GM19467 (cell line): ENCODE results near the gene ZNF296.
A peak's percentile ranks its signal among the peaks of the same experiment; 100 is the strongest.

ENCODE experiments used
- ATAC-seq: cut with Tn5 transposase; IDR thresholded peaks from one replicate; pipeline ENCODE4 v1.9.1; 2021; ENCODE audit warnings: mild to moderate bottlenecking, moderate library complexity; ENCODE audit not compliant: unreplicated experiment

ZNF296 gene

DNA sequence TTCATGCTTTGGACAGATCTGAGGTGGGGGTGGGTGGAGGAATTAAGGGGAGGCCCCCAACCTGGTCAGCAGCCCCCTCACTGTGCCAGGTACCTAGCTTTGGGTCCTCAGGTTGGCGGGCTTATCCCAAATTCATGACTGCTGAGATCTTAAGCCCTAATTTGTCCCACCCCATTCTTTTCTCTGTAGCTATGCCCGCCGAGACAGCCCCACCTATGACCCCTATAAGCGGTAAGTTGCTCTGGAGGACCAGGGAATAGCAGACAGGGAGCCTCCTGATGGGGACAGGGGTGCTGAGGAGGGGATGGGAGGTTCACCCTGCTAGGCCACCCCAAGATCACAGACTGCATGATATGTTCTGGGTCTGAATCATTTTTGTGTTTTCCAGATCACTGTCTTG is 14.3 kb downstream of the ZNF296 start:
- no peak for ATAC-seq

DNA sequence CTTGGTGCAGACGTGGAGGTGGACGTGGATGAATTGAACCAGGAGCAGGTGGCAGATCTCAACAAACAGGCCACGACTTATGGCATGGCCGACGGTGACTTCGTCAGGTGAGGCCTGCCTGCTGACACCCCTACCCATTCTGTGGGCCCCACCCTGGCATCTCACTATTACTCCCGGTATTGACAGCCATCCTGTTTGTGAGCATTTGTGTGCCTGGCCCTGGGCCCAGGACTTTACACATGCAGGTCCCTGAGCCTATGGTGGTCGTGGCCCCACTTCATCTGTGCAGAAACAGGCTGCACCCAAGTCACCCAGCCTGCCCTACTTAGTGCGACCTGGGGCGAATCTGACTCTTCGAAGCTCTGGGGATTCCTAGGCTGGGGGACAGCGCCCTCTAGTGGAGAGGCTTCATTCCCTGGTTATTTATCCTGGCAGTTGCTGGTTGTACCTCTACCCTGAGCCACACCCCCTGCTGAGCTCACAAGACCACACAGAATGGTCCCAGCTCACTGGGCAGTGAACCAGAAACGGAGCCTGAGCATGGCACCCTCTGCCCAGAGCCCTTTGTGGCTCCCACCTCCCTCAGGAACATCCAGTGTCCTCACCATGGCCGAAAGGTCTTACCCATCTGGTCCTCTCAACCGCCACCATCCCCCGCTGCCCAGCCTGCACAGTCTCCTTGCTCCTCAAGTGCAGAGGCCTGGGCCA is 16.9 kb downstream of the ZNF296 start:
- no peak for ATAC-seq

DNA sequence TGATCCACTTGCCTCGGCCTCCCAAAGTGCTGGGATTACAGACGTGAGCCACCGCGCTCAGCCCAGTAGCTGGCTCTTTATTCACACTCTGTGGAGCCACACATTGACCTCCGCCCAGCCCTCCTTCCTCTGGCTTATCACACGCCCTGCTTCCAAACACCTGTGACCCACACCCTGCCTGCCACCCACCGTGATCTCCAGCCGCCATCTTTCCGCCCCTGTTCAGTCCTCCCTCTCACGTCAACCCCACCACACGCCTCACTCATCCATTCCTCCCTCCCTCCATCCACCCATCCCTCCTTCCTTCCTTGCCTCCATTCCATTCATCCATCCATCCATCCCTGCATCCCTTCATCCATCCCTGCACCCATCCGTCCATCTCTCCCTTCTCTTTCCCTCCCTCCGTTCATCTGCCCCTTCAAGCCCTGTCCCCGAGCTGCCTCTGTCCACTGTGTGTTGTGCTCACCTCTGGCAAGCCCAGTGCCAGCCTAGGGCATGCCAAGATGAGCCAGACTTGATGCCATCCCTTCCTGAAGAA is 17.6 kb downstream of the ZNF296 start:
- no peak for ATAC-seq

DNA sequence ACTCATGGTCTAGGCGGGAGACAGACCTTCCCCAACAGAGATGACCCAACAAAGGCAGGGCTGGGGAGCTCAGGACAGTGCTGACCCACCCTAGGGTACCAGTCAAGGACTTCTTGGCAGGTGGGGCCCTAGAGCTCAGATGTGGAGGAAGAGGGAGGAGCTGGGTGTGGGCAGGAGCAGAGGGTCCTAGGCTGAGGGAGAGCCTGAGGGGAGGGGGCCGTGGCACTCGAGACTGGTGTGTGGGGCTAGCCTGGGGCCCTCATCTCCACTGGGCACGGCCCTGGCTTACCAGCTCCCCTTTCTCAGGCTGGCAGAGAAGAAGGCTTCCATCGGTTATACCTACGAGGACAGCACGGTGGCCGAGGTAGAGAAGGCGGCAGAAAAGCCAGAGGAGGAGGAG is 18.8 kb downstream of the ZNF296 start:
- no peak for ATAC-seq

DNA sequence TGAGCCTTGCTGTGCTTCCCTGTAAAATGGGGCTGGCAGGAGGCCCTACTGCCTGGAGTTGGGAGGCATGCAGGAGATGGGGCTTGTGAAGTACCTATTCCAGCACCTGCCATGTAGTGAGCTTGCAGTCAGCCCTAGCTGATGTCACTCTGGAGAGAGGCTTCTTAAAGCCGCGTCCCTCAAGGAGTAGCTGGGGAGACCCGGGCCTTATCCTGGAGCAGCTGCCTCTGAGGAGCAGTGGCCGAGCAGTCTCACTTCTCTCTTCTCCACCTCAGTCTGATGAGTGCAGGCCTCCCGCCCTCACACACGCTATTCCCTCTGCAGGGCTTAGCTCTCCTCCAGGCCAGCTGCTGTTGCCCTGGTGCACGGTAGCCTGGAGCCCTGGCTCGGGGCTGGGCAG is 19.4 kb downstream of the ZNF296 start:
- ATAC-seq, result no peak

DNA sequence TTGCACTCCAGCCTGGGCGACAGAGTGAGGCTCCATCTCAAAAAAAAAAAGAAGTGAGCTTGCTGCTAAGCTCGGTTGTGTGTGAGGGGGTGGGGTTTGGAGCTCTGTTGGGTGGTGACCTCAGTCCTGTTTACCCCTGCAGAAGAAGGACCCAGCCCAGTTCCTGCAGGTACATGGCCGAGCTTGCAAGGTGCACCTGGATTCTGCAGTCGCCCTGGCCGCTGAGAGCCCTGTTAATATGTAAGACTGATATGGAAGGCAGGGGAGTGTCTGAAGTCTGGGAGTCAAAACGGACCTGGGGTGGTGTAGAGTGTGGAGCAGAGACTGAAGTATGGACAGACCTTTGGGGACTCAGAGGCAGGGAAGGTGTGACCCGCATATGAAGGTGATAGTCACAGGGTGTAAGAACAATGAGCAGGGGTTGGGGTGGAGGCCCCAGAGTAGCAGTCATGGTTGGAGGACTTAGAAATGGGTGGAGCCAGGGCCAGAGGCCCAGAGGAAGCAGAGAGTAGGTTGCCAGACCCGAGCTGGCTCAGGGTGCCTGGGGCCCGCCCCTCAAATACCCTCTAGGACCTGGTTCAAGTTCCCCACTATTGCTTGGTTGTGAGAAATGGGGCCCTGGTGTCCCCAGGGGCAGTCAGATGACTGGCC is 24.2 kb downstream of the ZNF296 start:
- no peak for ATAC-seq

DNA sequence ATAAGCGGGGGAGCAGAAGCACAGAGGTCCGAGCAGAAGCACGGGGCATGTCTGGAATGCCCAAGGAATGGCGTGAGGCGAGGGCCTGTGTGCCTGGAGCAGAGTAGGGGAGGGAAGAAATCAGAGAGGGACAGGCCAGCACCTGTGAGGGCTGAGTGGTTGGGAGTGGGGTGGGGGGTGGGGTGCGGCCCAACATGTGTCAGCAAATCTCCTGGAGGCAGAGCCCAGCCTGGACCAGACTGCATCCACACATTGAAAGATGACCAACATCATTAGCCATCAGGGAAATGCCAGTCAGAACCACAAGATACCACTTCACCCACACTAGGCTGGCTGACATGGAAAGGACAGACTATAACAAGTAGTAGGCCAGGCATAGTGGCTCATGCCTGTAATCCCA is 26.2 kb downstream of the ZNF296 start:
- ATAC-seq, result no peak

DNA sequence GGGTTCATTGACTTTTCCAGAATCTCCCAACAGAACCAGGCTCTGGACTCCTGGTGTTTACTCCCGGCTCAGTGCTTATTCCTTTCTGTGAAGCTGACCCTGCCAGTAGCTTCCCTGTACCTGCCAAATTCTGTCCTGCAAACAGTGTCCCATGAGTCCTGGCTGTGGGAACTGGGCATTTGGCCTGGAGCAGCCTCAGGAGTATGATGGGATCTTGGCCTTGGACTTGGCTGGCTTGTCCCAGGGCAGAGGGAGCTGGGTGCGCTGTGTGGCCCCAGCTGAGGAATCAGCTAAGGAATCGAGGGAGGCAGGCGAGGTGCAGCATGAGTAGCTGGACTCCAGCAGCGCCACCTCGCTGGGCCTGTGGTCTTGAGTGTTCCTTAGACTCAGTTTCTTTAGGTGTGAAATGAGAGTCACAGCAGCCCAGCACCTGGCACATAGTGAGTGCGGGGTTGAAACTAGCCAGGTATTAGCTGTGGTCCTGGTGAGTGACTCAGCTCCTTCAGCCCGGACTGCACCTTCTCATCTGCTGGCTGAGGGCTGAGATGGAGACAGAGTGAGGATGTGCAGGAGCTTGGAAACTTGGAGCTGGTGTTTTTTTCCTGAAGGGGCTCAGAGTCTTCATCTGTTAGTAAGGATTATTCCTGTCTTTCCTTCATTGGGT is 27.1 kb downstream of the ZNF296 start:
- no peak for ATAC-seq

DNA sequence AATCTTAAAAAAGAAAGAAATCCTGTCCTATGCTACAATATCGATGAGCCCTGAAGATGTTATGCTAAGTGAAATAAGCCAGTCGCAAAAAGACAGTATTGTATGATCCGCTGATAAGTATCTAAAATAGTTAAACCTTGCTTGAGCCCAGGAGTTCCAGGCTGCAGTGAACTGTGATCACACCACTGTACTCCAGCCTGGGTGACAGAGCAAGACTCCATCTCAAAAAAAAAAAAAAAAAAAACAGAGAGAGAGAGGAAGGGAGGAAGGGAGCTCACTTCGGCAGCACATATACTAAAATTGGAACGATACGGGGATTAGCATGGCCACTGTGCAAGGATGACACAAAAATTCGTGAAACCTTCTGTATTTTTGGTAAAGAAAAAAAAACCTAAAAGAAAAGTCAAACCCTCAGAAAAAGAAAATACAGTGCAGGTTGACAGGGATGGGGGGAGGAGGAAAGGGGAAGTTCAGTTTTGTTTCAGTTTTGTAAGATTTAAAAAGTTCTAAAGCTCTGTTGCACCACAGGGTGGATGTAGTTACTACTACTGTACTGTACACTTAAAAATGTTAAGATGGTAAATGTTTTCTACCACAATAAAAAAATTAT is 29.0 kb downstream of the ZNF296 start:
- ATAC-seq, result peak; percentile 49

DNA sequence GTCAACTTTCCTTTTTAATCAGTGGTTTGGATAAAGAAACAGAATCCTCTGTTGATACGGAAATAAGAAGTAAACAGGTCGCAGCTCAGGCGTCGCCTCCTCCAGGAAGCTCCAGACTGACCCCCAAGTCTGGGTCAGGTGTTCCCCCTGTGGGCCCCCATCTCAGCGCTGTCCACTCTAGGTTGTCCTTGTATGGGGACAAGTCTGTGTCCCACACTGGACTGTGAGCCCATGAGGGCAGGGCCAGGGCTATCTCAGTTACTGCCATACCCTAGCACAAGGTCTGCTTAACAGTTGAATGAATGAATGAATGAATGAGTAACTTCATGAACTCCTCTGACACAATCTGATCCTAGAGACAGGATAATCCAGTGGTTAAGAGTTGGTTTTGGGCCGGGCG is 29.9 kb downstream of the ZNF296 start:
- ATAC-seq, result no peak

DNA sequence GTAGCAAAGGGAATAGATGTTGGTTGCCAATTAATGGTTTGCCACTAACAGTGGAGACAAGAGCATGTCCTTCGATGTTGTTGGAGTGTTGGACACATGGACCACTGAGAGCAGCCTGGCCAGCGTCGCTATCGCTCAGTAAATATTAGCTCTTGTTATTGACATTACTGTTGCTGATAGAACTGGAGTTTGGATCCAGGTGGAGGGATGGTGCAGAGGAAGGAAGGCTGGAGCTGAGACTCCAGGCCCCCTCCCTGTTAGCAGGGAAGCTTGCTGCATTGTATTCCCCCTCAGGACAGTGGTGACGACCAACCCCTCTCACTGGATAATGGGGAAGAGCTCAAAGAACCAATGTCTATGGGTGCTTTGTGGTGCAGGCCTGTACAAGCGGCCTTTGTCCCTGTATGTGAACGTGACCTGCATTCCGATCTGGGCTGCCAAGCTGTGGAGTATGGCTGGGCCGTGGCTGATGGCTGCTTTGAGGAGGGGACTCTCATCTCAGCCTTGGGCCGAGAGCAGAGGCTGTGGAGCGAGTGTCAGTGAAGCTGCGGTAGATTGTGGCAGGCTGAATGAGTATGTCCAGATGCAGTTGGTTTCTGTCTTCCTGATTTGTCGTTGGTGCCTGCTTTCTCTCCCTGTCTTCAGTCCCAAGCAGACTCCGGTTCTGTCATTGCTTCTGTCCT is 30.5 kb downstream of the ZNF296 start:
- no peak for ATAC-seq

DNA sequence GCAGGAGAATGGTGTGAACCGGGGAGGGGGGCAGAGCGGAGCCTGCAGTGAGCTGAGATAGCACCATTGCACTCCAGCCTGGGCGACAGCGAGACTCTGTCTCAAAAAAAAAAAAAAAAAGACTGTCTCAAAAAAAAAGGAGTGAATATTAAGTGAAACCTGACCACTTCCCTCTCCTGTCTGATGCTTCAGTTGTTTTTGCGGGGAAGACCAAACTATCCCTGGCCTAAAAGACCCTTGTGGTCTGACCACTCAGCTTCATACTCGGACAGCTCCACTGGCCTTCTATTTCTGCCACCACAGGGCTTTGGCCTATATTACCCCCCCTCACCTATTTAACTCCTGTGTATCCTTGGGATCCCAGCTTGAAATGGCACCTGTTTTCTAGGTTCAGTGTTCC is 35.2 kb downstream of the ZNF296 start:
- no peak for ATAC-seq

DNA sequence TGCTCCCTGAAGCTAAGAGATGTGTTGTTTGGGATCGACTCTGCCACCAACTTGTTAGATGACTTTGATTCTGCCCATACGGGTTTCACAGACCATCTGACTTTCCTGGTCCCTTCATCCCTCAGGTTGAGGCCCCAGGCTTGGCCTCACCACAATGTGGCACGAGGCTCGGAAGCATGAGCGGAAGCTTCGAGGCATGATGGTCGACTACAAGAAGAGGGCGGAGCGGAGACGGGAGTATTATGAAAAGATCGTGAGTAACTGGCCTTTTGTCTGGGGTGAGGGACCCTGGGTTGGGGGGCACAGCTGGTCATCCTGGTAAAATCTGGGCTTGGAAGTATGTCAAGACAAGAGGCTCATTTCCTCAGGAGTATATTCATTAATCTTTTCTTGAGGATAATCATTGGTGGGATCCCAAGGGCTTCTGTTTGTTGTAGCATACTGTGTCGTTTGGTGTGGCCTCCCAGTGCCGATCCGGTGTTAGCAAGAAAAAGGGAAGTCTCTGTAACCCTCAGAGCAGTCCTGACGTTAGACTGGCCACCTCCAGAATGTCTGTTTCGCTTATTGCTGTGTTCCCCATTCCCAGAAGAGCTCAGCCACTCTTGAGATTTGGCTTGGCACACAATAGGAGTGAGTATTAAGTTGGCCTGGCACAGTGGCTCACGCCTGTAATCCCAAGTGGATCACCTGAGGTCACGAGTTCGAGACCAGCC is 36.1 kb downstream of the ZNF296 start:
- ATAC-seq, result no peak

DNA sequence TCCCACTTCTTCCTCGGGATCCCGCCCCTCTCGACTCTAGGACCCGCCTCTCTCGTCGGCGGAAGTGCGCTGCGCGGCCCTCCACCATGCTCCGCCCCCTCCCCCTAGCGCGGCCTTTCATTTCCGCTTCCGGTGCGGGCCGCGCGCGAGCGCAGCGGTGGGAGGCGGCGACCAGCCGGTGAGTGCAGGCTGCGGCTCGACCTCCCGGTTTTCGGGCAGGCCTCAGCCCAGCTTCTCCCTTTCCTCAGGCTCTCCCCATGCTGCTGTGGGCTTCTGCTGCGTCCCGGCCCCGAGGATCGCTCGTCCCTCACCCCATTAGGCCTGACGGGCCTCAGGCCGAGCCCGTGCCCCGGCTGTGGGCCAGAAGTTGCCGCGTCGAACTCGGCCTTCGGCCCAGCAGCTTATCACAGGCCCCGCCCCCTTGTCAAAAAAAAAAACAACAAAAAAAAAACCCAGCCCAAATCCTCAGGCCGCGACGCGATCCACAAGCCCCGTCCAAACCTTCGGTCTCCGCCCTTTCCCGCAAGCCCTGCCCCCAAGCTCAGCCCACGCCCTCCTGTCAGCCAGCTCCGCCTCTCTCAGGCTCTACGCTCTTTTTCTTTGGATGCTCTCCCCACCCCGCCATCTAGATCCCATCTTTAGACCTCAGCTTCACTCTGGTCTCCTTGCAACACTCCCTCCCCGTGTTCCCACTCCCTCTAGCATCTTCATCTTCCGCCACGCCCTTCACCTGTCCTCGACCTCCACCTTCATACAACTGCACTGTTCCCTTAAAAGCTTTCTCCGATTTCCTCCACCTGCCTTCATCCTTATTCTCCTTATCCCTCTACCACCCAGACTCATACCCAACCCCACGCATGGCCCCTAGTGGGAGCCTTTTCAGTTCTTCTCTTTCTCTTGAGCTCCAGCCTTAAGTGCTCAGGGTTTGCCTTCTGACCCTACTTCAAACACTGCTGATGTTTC is 37.1 kb downstream of the ZNF296 start, which contains the start of gene CLASRP:
Gene CLASRP (plus strand): TSS at position 115 of the 963 bp plus-strand sequence. CDS start 1,168 bp downstream, outside the sequence.
- ATAC-seq, result peak; percentile 78

DNA sequence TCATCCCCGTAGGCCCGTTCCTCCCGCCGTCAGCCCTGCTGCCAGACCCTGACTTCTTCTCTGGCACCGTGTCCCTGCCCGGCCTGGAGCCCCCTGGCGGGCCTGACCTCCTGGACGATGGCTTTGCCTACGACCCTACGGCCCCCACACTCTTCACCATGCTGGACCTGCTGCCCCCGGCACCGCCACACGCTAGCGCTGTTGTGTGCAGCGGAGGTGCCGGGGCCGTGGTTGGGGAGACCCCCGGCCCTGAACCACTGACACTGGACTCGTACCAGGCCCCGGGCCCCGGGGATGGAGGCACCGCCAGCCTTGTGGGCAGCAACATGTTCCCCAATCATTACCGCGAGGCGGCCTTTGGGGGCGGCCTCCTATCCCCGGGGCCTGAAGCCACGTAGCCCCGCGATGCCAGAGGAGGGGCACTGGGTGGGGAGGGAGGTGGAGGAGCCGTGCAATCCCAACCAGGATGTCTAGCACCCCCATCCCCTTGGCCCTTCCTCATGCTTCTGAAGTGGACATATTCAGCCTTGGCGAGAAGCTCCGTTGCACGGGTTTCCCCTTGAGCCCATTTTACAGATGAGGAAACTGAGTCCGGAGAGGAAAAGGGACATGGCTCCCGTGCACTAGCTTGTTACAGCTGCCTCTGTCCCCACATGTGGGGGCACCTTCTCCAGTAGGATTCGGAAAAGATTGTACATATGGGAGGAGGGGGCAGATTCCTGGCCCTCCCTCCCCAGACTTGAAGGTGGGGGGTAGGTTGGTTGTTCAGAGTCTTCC is 38.7 kb downstream of the ZNF296 start:
- ATAC-seq, result no peak

DNA sequence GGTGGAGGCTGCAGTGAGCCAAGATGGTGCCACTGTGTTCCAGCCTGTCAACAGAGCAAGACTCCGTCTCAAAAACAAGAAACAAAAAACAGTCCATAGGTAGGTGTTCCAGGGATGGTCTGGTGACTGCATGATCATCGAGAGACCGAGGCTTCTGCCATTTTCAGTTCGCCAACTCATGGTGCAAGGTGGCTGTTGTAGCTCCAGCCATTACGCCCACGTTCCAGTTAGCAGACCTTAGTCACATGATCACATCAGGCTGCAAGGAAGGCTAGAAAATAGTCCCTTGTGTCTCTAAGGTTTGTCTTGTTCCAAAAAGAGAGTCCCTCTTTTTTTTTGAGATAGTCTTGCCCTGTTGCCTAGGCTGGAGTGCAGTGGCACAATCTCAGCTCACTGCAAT is 40.5 kb downstream of the ZNF296 start:
- no peak for ATAC-seq

DNA sequence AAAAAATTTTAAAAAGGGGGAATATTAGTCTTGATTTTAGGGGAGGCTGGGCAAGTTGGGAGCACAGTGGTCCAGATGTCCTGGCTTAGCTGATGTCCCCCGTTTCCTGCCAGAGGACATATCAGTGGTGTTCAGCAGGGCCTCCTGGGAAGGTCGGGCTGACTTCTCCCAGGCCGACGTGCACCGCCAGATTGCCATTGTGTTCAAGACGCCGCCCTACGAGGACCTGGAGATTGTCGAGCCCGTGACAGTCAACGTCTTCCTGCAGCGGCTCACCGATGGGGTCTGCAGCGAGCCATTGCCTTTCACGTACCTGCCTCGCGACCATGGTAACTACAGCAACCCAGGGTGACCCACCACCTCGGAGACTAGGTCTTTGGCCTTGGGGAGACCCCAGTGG is 43.9 kb downstream of the ZNF296 start:
- ATAC-seq, result no peak

DNA sequence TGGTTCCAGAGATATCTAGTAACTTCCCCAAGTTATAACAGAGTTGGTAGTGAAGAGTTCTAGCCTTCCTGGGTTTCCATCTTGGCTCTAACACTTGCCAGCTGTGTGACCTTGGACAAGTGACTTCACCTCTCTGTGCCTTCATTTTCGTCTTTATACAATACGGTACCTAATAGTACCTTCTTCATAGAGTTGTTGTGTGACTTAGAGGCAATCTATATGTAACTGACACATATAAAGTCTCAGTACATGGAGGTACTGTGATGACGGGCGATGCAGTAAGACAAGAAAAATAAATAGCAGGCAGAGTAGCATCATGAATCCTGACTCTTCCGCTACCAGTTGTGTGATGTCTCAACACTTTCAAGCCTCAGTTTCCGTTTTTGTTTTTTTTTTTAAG is 45.5 kb downstream of the ZNF296 start:
- no peak for ATAC-seq
